NCI-H1105 (cell line): Measurements from ENCODE around the gene ABCD1.

Experiments
- DNase-seq: peaks from one replicate; lab custom pipeline; 2025; lab: John Stamatoyannopoulos, UW

Gene ABCD1

DNA sequence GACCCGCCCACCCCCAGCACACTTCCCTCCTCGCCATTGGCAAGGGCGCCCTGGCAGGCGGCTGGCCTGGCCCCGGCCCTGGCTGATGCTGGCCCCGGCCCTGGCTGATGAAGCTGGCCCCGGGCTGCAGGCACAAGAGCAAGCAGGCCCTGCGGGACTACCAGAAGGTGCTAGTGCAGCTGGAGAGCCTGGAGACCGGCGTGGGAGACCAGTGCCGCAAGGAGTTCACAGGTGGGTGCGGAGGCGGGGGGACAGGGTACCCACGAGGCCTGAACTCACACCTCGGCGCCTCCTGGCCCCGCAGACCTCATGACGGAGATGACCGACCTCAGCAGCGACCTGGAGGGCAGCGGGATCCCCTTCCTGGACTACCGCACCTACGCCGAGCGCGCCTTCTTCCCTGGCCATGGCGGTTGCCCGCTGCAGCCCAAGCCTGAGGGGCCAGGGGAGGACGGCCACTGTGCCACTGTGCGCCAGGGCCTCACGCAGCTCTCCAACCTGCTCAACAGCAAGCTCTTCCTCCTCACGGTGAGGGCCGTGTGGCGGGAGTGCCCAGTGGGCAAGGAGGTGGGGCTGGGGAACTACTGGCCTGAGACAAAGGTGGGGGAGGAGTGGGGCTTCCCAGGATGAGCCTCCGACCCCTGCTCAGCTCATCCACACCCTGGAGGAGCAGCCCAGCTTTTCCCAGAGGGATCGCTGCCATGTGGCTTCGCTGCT, 50.1 kb downstream of the ABCD1 start:
- no peak for DNase-seq

- no peak for DNase-seq
These were observed 50.9 kb downstream of the ABCD1 start for GRCh38 chrX:153775293-153776119.

GRCh38 chrX:153776120-153776599, 51.5 kb downstream of the ABCD1 start:
- no peak for DNase-seq

DNA sequence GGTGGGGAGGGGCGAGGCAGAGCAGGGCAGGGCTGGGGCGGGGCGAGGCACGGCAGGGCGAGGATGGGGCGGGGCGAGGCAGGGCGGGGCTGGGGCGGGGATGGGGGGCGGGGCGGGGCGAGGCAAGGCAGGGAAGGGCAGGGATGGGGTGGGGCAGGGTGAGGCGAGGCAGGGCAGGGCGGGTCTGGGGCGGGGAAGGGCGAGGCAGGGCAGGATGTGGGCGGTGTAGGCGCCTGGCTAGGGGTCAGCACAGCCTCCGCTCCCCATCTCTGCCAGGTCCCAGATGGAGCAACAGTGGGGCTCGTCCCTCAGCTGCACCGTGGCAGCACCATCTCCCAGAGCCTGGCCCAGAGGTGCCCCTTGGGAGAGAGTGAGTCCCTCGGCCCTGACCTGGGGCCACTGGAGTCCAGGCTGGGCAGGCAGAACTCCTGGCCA, 52.0 kb downstream of the ABCD1 start:
- no peak for DNase-seq

GRCh38 chrX:153777261-153778090, 52.8 kb downstream of the ABCD1 start:
- DNase-seq, result no peak

- no peak for DNase-seq
These were observed 53.5 kb downstream of the ABCD1 start for GRCh38 chrX:153778181-153778580.

GRCh38 chrX:153778684-153779101, 54.0 kb downstream of the ABCD1 start:
- no peak for DNase-seq

DNA sequence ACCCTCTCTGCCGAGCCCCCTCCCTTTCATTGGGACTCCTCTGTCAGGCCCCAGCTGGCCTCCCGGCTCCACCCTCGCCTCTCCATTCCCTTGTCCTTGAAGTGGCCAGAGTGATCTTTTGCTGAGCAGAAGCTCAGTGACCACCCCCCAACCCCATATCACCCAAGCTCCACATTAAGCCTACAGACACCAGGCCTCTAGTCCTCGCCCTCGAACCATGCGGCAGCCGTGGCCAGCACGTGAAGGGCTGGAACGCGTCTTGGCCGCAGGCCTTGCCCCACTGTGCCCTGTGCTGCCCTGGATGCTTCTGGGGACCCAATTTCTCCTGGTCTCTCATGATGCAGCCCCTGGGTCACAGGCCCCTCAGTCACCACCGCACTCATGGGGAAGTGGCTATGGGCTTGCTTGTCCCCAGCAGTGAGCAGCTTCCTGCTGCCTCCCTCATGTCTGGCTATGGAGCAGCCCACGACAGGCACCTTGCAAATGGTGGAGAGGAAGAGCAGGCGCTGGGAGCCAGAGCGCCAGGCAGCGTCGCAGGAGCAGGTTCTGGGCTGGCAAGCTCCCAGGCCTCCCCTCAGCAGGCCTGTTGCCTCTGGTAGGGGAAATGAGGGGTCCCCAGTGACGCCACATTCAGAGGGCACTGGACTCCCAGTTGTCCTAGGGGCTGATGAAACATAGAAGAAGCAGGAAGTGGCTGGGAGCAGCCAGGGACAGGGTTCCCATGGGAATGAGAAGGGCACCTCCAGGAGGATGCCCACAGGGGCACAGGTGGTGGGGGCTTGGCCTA, 55.4 kb downstream of the ABCD1 start:
- DNase-seq, result no peak

DNA sequence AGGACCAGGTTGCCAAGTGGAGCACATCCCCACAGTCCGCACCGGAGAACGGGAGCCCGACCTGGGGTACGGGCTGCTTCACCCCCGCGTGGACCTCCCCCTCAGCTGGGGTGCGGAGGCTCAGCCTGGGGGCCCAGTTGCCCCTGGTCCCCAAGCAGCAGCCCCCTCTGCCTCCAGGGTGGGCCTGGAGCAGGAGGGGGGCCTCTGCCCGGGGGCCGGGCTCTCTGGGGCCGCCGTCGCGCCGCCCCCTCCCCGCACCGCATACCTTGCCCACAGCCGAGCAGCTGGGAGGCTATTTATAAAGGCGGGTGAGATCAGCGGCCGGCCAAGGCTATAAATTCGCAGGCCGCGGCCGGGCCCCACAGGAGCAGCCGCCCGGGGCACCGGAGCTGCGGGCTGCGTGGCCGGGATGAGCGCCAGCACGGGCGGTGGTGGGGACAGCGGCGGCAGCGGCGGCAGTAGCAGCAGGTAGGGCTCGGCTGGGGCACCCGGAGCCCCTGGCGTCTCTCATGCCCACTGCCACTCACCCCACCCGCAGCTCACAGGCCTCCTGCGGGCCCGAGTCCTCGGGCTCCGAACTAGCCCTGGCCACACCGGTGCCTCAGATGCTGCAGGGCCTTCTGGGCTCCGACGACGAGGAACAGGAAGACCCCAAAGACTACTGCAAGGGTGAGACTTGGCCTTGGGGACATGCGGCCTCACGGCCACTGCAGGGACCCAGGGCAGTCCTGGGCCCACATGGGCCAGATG, 56.2 kb downstream of the ABCD1 start, which contains the start of gene SRPK3:
Gene SRPK3 (plus strand): TSS at position 364 of the 750 bp plus-strand sequence. CDS start 46 bp downstream, at position 410.
- no peak for DNase-seq

GRCh38 chrX:153781428-153782047, 56.9 kb downstream of the ABCD1 start:
- no peak for DNase-seq

GRCh38 chrX:153782313-153782712, 57.7 kb downstream of the ABCD1 start:
- DNase-seq, result peak; percentile 98

DNA sequence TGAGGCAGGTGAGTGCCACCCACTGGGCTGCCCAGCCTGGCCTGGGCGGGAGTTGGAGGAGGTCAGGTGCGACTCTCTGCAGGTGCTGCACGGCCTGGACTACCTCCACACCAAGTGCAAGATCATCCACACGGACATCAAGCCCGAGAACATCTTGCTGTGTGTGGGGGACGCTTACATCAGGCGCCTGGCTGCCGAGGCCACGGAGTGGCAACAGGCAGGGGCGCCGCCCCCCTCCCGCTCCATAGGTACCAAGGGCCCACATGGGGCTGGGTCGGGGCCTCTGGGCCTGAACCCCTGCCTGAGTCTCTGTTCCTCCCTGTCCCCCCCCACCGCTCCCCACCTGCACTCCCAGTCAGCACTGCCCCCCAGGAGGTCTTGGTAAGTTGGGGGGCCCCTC, 58.2 kb downstream of the ABCD1 start:
- no peak for DNase-seq

DNA sequence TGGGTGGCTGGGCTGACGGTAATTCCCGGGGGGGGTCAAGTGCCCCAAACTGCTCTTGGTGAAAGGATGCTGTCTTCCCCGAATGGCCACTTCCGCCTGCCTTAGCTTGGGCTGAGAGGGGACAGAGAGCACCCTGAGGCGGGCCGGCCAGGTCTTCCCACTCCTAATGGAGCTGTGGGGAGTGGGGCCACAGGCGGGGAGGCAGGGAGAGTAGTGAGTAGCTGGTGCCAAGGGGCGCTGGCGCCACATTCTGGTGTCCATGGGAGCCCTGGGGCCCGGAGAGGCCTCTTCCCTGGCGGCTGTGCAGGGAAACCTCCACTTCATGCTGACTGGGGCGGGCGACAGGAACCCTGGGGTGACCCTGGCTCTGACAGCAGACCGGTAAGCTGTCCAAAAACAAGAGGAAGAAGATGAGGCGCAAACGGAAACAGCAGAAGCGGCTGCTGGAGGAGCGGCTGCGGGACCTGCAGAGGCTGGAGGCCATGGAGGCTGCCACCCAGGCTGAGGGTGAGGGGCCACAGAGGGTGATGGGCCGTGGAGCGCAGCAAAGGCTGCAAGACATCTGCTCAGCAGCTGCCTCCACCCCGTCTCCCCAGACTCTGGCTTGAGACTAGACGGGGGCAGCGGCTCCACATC, 58.8 kb downstream of the ABCD1 start:
- no peak for DNase-seq

GRCh38 chrX:153784325-153784967, 59.8 kb downstream of the ABCD1 start:
- no peak for DNase-seq

- DNase-seq, result no peak
These were observed 62.0 kb downstream of the ABCD1 start for GRCh38 chrX:153786669-153787068.

DNA sequence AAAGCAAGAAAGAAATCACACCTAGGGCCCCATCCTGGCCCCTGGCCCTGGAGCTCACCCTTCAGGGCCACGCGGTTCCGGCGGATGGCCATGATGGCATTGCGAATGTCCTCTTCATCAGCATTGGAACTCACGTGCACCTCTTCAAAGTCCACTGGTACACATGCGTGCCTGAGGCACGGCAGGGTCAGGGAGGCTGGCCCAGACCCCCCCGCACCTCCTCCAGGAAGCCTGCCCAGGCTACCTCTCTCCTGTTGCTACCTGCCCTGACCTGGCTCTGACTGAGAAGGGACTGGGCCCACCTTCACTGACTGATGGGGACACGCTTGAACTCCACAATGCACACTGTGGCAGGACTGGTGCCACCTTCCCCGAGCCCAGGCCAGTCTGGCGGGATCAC, 65.0 kb downstream of the ABCD1 start:
- no peak for DNase-seq

DNA sequence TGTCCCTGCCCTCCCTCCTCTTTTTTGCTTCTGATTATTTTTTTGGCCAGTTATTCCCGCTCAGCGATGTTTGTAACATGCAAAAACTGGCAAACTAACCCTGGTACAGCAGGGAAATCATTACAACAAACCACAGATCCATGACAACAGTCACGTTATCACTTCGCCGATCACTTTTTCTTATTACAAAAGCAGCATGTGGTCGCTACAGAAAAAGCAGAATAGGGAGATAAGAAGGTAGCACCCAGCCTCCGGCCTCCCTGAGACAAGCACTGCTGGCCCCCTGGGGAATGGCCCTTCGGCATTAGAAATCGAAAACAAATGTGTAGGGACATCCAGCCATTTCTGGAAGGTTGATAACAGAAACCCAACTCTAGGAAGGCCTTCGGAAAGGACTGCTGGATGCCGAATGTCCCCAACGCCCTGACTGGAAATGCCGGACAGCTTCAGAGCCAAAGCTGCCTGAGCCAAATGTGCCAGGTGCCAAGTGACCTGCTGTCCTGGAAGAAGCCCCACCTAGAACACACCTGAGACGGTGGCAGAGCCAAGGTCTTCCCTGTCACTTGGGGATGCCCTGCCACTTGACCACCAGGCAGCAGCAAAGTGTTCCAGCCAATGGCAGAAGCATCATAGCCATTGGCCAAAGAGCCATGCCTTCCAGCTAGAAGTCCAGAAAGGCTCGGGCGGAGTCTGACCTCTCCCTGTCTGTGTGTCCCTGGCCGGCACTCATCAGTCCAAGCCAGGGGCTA, 66.6 kb downstream of the ABCD1 start:
- DNase-seq, result no peak

GRCh38 chrX:153792368-153792767, 67.7 kb downstream of the ABCD1 start:
- no peak for DNase-seq
